ENCODE data around the gene IFITM5. TPM values are rescaled to one million over a fixed set of nuclear protein-coding genes. Genes with fewer than 3 reads are reported as not detected.
A peak's percentile ranks its signal among the peaks of the same experiment; 100 is the strongest.
"Not testable (repeated sequence)": the region's sequence is repeated elsewhere in the genome, so short reads cannot be mapped to it uniquely, and the experiment has no call there.

IFITM5 gene
- total RNA-seq, 2 experiments from 2014 or later: not detected

- peak overlapping the region; percentile 88 for H3K4me3 Mint-ChIP-seq
- peaks cover 52% of the 10 kb centered on the region for H3K36me3 Mint-ChIP-seq (ENCODE audit: low read depth)
- peak overlapping the region; percentile 96 for H3K27ac Mint-ChIP-seq
- no peak for DNase-seq
- H3K9me3 Mint-ChIP-seq: no peaks in the 10 kb centered on the region
- no peaks in the 10 kb centered on the region for H3K27me3 Mint-ChIP-seq
- H3K4me1 Mint-ChIP-seq: peaks cover 38% of the 10 kb centered on the region
- ChIA-PET CTCF (interaction anchor here (1.1 to 3.2 kb wide), 6 partner anchors 10 to 135 kb away, joined by 3 to 30 read pairs (median 4); partner anchors contain the start of gene PTDSS2), POLR2A (interaction anchor here (0.9 to 7.2 kb wide), 18 partner anchors 8 to 191 kb away, joined by 3 to 85 read pairs (median 6); partner anchors contain the start of genes BET1L, NLRP6, PSMD13 and PTDSS2)
These were observed 15.7 kb upstream of the IFITM5 start for GRCh38 chr11:315051-315481.

DNA sequence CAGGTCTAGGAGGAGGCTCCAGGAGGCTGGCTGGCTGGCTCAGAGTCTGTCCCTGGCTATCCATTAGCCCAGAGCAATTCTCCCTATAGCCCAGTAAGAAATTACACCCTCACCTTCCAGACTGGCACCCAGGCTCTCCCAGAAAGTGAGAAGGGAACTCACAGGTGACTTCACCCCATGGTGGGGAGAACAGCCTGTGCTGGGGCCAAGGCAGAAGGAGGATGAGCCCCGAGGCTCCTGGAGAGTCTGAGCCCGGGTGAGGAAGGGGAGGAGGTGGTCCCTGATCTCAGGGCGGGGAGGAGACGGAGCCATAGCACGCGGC is 15.2 kb upstream of the IFITM5 start:
- ChIA-PET POLR2A (interaction anchor here (1.2 to 7.2 kb wide), 10 partner anchors 8 to 107 kb away, joined by 3 to 85 read pairs (median 10); partner anchors contain the start of genes BET1L, PSMD13, RIC8A and SIRT3), CTCF (interaction anchor here (1.1 to 1.4 kb wide), 2 partner anchors 134 to 135 kb away, joined by 3 read pairs; partner anchors contain the start of gene PTDSS2)
- not testable (repeated sequence) for H3K9me3 Mint-ChIP-seq, DNase-seq, H3K27me3 Mint-ChIP-seq
- peak overlapping the region; percentile 96 for H3K27ac Mint-ChIP-seq
- peak overlapping the region; percentile 88 for H3K4me3 Mint-ChIP-seq
- peaks cover 33% of the 10 kb centered on the region for H3K4me1 Mint-ChIP-seq
- H3K36me3 Mint-ChIP-seq (ENCODE audit: low read depth): peaks cover 55% of the 10 kb centered on the region

DNA sequence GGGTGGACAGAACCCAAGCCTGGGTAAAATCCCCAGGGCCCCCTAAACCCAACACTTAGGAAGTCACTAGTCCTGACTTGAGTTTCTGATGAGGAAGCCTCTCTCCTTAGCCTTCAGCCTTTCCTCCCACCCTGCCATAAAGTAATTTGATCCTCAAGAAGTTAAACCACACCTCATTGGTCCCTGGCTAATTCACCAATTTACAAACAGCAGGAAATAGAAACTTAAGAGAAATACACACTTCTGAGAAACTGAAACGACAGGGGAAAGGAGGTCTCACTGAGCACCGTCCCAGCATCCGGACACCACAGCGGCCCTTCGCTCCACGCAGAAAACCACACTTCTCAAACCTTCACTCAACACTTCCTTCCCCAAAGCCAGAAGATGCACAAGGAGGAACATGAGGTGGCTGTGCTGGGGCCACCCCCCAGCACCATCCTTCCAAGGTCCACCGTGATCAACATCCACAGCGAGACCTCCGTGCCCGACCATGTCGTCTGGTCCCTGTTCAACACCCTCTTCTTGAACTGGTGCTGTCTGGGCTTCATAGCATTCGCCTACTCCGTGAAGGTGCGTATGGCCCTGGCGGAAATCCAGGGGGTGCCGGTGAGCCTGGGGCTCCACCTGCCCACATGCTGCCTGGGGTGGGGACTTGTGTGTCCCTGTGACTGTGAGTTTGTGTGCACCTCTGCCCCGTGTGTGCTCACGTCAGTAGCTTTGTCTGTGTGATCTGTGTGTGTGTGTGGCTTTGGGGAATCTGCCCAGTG is 14.6 kb upstream of the IFITM5 start, which contains the start of gene IFITM1:
Gene IFITM1, plus strand, starts transcription at position 254 of the 767 bp plus-strand sequence. Its CDS starts 131 bp downstream, at position 385.
- ChIA-PET CTCF (interaction anchor here (1.1 to 1.4 kb wide), 2 partner anchors 135 to 136 kb away, joined by 3 read pairs; partner anchors contain the start of gene PTDSS2), POLR2A (interaction anchor here (1.2 to 7.2 kb wide), 9 partner anchors 9 to 107 kb away, joined by 3 to 85 read pairs (median 8); partner anchors contain the start of genes BET1L and RIC8A)

DNA sequence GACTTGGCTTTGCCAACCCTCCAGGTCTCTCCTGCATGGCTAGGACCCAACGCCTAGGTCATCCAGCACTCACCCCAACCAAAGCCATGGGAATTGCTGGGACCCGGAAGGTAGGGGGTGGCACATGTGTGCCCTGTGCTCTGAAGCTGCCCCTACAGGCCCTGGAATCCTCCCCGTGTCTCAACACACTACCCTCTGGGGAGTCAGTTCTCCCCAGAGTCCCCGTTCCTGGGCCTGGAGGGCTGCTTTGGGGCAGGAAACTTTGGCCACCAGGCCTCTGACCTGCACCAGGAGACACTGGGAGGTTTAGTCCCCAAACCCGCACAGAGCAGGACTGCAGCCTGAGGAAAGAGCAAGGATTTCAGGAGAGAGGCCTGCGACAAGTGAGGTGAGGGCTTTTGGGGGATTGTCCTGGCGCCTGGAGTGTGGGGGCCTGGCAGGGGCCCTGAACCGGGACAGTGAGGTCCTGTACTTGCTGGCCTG is 14.0 kb upstream of the IFITM5 start:
- peak overlapping the region; percentile 88 for H3K4me3 Mint-ChIP-seq
- H3K36me3 Mint-ChIP-seq (ENCODE audit: low read depth): peaks cover 64% of the 10 kb centered on the region
- POLR2A ChIA-PET: interaction anchor here (1.2 to 7.2 kb wide), 8 partner anchors 11 to 135 kb away, joined by 5 to 85 read pairs (median 12); partner anchors contain the start of genes BET1L, PSMD13, RIC8A and SIRT3
- no peak for DNase-seq
- CTCF ChIA-PET: interaction anchor here (0.8 to 2.1 kb wide), 6 partner anchors 9 to 134 kb away, joined by 3 to 16 read pairs (median 4); partner anchors contain the start of genes BET1L and RIC8A
- peak overlapping the region; percentile 96 for H3K27ac Mint-ChIP-seq
- H3K4me1 Mint-ChIP-seq: peaks cover 34% of the 10 kb centered on the region
- H3K9me3 Mint-ChIP-seq: no peaks in the 10 kb centered on the region
- no peaks in the 10 kb centered on the region for H3K27me3 Mint-ChIP-seq

More for the DNA sequence above, 14.6 kb upstream of the IFITM5 start, which contains the start of gene IFITM1:
- H3K4me1 Mint-ChIP-seq: peaks cover 33% of the 10 kb centered on the region
- no peaks in the 10 kb centered on the region for H3K27me3 Mint-ChIP-seq
- peak within 1 kb of the TSS; percentile 96 for H3K27ac Mint-ChIP-seq
- H3K36me3 Mint-ChIP-seq (ENCODE audit: low read depth): peaks cover 58% of the 10 kb centered on the region
- peak; percentile 84 for DNase-seq
- H3K4me3 Mint-ChIP-seq: peak within 1 kb of the TSS; percentile 88
- no peaks in the 10 kb centered on the region for H3K9me3 Mint-ChIP-seq

GRCh38 chr11:312092-312816 is 12.9 kb upstream of the IFITM5 start:
- DNase-seq: peak; percentile 53
- Mint-ChIP-seq H3K9me3 (no peaks in the 10 kb centered on the region), H3K4me3 (peak overlapping the region; percentile 88), H3K27ac (peak overlapping the region; percentile 96), H3K27me3 (no peaks in the 10 kb centered on the region), H3K36me3 (ENCODE audit: low read depth) (peaks cover 63% of the 10 kb centered on the region), H3K4me1 (peaks cover 36% of the 10 kb centered on the region)
- POLR2A ChIA-PET: interaction anchor here (0.6 to 7.2 kb wide), 15 partner anchors 12 to 138 kb away, joined by 3 to 85 read pairs (median 5); partner anchors contain the start of genes BET1L, PSMD13, PTDSS2 and RIC8A
- CTCF ChIA-PET: interaction anchor here (0.7 to 2.1 kb wide), 14 partner anchors 10 to 139 kb away, joined by 3 to 16 read pairs (median 4); partner anchors contain the start of genes BET1L, RIC8A and SIGIRR

- Mint-ChIP-seq H3K4me3 (peak overlapping the region; percentile 88), H3K4me1 (peaks cover 34% of the 10 kb centered on the region), H3K27ac (peak overlapping the region; percentile 96), H3K36me3 (ENCODE audit: low read depth) (peaks cover 52% of the 10 kb centered on the region)
- ChIA-PET POLR2A (interaction anchor here (0.7 to 7.2 kb wide), 6 partner anchors 19 to 96 kb away, joined by 4 to 85 read pairs (median 8); partner anchors contain the start of genes PSMD13 and SIRT3), CTCF (interaction anchor here (0.7 to 2.1 kb wide), 4 partner anchors 16 to 137 kb away, joined by 3 to 16 read pairs (median 4); no protein-coding TSS in a partner anchor)
- H3K27me3 Mint-ChIP-seq, DNase-seq, H3K9me3 Mint-ChIP-seq: not testable (repeated sequence)
These were observed 11.9 kb upstream of the IFITM5 start for GRCh38 chr11:311013-311748.

DNA sequence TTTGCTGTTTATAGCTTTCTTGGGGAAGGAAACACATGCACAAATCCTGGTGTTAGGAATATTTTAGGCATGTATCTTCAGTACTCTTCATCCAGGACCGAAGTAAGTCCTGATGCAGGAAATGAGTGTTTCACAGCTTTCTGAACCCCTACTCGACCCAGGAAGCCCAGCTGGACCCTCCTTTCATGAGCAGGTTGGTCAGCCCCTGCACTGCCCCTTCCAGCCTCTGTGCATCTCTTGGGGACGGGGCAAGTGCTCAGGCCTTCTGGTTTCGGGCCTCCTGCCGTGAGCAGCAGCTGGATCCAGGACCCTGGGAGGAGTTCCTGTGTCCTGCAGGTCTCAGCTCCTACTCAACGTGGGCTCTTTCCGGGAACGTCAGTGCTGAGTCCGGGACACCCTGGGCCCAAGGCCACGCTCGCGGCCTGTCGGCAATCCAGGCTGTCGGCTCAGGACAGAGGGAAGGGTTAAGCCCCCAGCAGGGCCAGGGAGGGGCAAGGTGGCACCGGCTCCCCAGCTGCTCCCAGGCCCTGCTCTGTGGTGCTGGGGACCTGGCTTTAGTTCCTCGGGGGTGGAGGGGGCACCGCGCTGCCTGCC is 10.8 kb upstream of the IFITM5 start:
- ChIA-PET CTCF (interaction anchor here (1.6 kb wide), 1 partner anchor 45 kb away, joined by 6 read pairs; no protein-coding TSS in a partner anchor), POLR2A (interaction anchor here (0.8 to 2.2 kb wide), 12 partner anchors 7 to 106 kb away, joined by 3 to 22 read pairs (median 6); partner anchors contain the start of genes BET1L, PGGHG and RIC8A)
- DNase-seq, H3K9me3 Mint-ChIP-seq, H3K27me3 Mint-ChIP-seq: not testable (repeated sequence)
- H3K4me1 Mint-ChIP-seq: peaks cover 42% of the 10 kb centered on the region
- peak overlapping the region; percentile 99 for H3K27ac Mint-ChIP-seq
- peaks cover 43% of the 10 kb centered on the region for H3K36me3 Mint-ChIP-seq (ENCODE audit: low read depth)
- peak overlapping the region; percentile 89 for H3K4me3 Mint-ChIP-seq

GRCh38 chr11:308740-309665 is 9.7 kb upstream of the IFITM5 start:
- not testable (repeated sequence) for H3K9me3 Mint-ChIP-seq, H3K27me3 Mint-ChIP-seq
- Mint-ChIP-seq H3K4me3 (peak overlapping the region; percentile 89), H3K27ac (peak overlapping the region; percentile 99), H3K4me1 (peaks cover 44% of the 10 kb centered on the region), H3K36me3 (ENCODE audit: low read depth) (peaks cover 33% of the 10 kb centered on the region)
- peak; percentile 58 for DNase-seq
- ChIA-PET POLR2A (interaction anchor here (0.8 to 2.2 kb wide), 14 partner anchors 8 to 108 kb away, joined by 3 to 22 read pairs (median 6); partner anchors contain the start of genes BET1L, PGGHG and RIC8A), CTCF (interaction anchor here (1.0 to 1.6 kb wide), 2 partner anchors 9 to 46 kb away, joined by 6 to 7 read pairs; no protein-coding TSS in a partner anchor)

DNA sequence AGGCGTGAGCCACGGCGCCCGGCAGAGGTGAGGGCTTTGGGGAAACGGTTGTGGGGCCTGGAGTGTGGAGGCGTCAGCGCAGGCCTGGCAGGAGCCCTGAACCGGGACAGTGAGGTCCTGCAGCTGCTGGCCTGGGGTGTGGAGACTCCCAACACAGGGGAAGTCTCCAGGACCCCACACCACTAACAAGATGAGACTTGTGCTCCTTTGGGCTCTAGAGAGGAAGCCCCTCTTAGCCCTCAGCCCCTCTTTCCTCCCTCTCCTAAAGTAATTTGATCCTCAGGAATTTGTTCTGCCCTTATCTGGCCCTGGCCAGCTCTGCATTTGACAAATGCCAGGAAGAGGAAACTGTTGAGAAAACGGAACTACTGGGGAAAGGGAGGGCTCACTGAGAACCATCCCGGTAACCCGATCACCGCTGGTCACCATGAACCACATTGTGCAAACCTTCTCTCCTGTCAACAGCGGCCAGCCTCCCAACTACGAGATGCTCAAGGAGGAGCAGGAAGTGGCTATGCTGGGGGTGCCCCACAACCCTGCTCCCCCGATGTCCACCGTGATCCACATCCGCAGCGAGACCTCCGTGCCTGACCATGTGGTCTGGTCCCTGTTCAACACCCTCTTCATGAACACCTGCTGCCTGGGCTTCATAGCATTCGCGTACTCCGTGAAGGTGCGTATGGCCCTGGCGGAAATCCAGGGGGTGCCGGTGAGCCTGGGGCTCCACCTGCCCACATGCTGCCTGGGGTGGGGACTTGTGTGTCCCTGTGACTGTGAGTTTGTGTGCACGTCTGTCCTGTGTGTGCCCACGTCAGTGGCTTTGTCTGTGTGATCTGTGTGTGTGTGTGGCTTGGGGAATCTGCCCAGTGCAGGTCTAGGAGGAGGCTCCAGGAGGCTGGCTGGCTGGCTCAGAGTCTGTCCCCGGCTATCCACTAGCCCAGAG is 8.7 kb upstream of the IFITM5 start, which contains the start of gene IFITM2:
Gene IFITM2, plus strand, starts transcription at position 51 of the 943 bp plus-strand sequence. Its CDS starts 377 bp downstream, at position 428.
- H3K27me3 Mint-ChIP-seq, H3K9me3 Mint-ChIP-seq: not testable (repeated sequence)
- H3K36me3 Mint-ChIP-seq (ENCODE audit: low read depth): peaks cover 25% of the 10 kb centered on the region
- CTCF ChIA-PET: interaction anchor here (0.6 to 1.0 kb wide), 2 partner anchors 9 to 210 kb away, joined by 3 to 10 read pairs; no protein-coding TSS in a partner anchor
- peak; percentile 81 for DNase-seq
- peak within 1 kb of the TSS; percentile 89 for H3K4me3 Mint-ChIP-seq
- H3K4me1 Mint-ChIP-seq: peaks cover 37% of the 10 kb centered on the region
- H3K27ac Mint-ChIP-seq: peak within 1 kb of the TSS; percentile 99
- POLR2A ChIA-PET: interaction anchor here (0.6 to 2.2 kb wide), 10 partner anchors 9 to 141 kb away, joined by 3 to 22 read pairs (median 5); partner anchors contain the start of genes BET1L, IFITM5 and RIC8A
